Thyroid gland (tissue), 4 donors: Measurements from ENCODE around the gene OR2T27. TPM values are rescaled to one million over a fixed set of nuclear protein-coding genes. Genes with fewer than 3 reads are reported as not detected.

Source experiments
- DNase-seq, 2 donors: peaks; one replicate each; pipeline ENCODE4 v3.0.0-alpha.2; 2019
- H3K27ac ChIP-seq, 3 donors: fragments of 200-600 bp; sonication (generic); 1 replicate in 2 of 3; 2 replicates in 1 of 3; pipeline ENCODE4 v1.5.1; 2016 to 2019; ENCODE audit warnings: mild to moderate bottlenecking in 1 of 3, moderate library complexity in 1 of 3
- H3K27me3 ChIP-seq: fragments of 200-600 bp; sonication (generic); one replicate; pipeline ENCODE4 v1.5.1; 2019
- H3K36me3 ChIP-seq, 2 donors: fragments of 200-600 bp; sonication (generic); one replicate each; pipeline ENCODE4 v1.5.1; 2016 to 2019
- H3K4me1 ChIP-seq, 2 donors: fragments of 200-600 bp; sonication (generic); one replicate each; pipeline ENCODE4 v1.5.1; 2017 to 2019
- H3K4me3 ChIP-seq, 3 donors: fragments of 200-600 bp; sonication (generic); replicated peaks in 1 of 3; 1 replicate in 2 of 3; 2 replicates in 1 of 3; pipeline ENCODE4 v1.5.1; 2016; ENCODE audit warnings: mild to moderate bottlenecking in 1 of 3
- H3K9me3 ChIP-seq: fragments of 200-600 bp; sonication (generic); one replicate; pipeline ENCODE4 v1.5.1; 2017
- POLR2A ChIP-seq, 2 donors: fragments of 450-650 bp; IDR thresholded peaks; one replicate each; pipeline ENCODE4 v1.6.1; 2017; ENCODE audit warnings: antibody characterized with exemption in 2 of 2, mild to moderate bottlenecking in 2 of 2, moderate library complexity in 1 of 2
- whole genome bisulfite sequencing, 2 donors: methylation state at CpG; one replicate each; pipeline ENCODE4 v1.1.5; 2017; 5-methylcytosine and 5-hydroxymethylcytosine counted together
- intact Hi-C: fragments of 100-400 bp; cut with DNase I; formaldehyde crosslinking; loops from one replicate; pipeline ENCODE4 v1.15.1; 2023
- total RNA-seq, 4 donors: library from RNA; depleted of rRNA; stranded (reverse); fragments of >200 nt; gene quantifications; one replicate each; pipeline ENCODE4 v1.2.3, GENCODE V29; 2016
- TF ChIP-seq, protein P1 (sequence below), 6 experiments: fragments of 200-600 bp in 3 of 6; fragments of 450-650 bp in 3 of 6; sonication (generic) in 3 of 6; IDR thresholded peaks; one replicate each; pipeline ENCODE4 v1.5.1; 2016 to 2019; ENCODE audit warnings: antibody characterized with exemption in 6 of 6, mild to moderate bottlenecking in 2 of 6, inconsistent platforms in 1 of 6, moderate library complexity in 1 of 6

Gene OR2T27
- total RNA-seq, 4 donors from 2014 or later = not detected

DNA sequence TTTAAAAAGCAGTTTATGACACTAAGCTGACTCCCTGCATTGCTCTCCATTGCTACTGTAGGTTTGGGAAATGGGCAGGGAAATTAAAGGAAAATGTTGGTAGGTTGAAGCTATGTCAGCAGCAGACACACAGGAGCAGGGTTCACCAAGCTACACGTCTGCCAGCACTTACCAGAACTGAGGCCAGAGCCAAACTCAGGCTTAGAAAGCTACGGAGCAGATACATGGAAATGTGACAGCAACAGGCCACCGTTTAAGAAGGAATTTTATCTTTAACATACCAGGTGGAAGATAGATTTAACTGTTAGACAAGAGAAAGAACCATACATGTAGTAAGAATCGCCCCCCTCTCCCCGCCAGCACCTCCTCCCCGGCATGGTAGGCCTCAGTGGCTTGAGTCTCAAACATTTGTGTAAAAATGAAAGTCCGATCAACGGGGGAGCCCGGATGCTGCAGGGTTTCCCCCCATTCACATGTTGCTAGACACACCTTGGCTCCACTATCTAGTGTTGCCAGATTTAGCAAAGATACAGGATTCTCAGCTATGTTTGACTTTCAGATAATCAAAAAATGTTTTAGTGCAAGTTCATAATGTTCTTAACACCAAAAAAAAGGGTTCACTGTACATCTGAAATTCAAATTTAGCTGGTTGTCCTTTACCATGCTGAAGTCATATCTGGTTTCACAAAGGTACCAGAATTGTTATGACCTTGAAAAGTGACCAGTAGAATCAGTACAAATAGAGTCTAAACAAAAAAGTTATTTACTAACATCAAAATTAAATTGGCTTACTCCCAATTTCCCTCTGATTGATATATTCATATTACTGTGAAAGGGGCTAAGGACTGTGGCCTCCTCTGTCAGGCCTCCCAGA, 27.1 kb downstream of the OR2T27 start:
- WGBS, 2 donors = 80 to 82% methylated on average over 9 of the region's 9 CpGs
- TF ChIP-seq POLR2A (IDR thresholded peaks at IDR 0.05) = no peak
- TF ChIP-seq, protein P1, sequence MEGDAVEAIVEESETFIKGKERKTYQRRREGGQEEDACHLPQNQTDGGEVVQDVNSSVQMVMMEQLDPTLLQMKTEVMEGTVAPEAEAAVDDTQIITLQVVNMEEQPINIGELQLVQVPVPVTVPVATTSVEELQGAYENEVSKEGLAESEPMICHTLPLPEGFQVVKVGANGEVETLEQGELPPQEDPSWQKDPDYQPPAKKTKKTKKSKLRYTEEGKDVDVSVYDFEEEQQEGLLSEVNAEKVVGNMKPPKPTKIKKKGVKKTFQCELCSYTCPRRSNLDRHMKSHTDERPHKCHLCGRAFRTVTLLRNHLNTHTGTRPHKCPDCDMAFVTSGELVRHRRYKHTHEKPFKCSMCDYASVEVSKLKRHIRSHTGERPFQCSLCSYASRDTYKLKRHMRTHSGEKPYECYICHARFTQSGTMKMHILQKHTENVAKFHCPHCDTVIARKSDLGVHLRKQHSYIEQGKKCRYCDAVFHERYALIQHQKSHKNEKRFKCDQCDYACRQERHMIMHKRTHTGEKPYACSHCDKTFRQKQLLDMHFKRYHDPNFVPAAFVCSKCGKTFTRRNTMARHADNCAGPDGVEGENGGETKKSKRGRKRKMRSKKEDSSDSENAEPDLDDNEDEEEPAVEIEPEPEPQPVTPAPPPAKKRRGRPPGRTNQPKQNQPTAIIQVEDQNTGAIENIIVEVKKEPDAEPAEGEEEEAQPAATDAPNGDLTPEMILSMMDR (IDR thresholded peaks at IDR 0.05) = no peak
- intact Hi-C loops = no loop called here

DNA sequence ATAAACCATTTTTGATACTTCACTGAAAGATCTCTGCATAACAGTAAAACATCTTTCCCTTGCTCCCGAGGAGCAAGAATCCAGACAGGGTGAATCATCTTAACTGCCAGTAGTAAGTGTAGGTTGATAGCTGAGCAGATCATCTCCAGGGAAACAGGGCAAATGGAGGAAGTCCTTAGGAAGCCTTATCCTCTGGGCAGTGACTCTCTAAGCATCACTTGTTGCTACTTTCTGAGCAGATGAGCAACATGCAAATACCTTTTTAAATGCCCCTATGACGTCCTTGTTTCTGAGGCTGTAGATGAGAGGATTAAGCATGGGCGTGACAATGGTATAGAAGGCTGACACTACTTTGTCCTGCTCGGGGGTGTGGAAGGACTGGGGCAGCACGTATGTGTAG, 29.4 kb downstream of the OR2T27 start:
- Histone ChIP-seq H3K27me3 (no peaks in the 10 kb centered on the region), H3K36me3 (no peaks in the 10 kb centered on the region), H3K4me3 (no peak overlapping the region), H3K4me1 (no peaks in the 10 kb centered on the region), H3K27ac (no peak overlapping the region), H3K9me3 (no peaks in the 10 kb centered on the region)
- 71 to 76% methylated on average over 5 of the region's 5 CpGs for WGBS, 2 donors
- TF ChIP-seq POLR2A (IDR thresholded peaks at IDR 0.05) = no peak
- TF ChIP-seq, protein P1 (IDR thresholded peaks at IDR 0.05) = no peak
- DNase-seq = no peak
- intact Hi-C loops = no loop called here

More for the DNA sequence above, 27.1 kb downstream of the OR2T27 start:
- Histone ChIP-seq H3K4me1 (no peaks in the 10 kb centered on the region), H3K9me3 (no peaks in the 10 kb centered on the region), H3K27me3 (no peaks in the 10 kb centered on the region), H3K36me3 (no peaks in the 10 kb centered on the region), H3K4me3 (no peak overlapping the region), H3K27ac (no peak overlapping the region)
- DNase-seq = no peak

DNA sequence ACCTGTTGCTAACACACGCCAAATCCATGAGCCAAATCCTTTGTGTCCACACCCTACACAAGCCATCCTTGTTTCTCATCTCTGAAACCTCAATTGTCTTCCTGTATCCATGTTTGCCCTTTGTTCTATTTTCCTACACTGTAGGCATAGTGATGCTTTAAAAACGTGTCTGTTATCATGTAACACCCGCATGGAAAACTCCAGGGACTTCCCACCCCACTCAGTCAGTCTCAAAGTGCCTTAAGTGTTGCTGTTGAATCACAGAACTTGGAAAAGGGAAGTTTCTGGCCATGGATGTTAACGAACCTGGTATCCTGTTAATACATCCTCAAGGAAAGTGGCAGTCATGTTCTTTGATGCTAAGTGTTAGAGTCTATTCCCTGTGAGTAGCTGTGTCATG, 30.2 kb downstream of the OR2T27 start:
- 64 to 68% methylated on average over 4 of the region's 4 CpGs for WGBS, 2 donors
- Histone ChIP-seq H3K36me3 (no peaks in the 10 kb centered on the region), H3K27ac (no peak overlapping the region), H3K4me1 (no peaks in the 10 kb centered on the region), H3K27me3 (no peaks in the 10 kb centered on the region), H3K9me3 (no peaks in the 10 kb centered on the region), H3K4me3 (no peak overlapping the region)
- no peak for DNase-seq
- TF ChIP-seq, protein P1 (IDR thresholded peaks at IDR 0.05) = no peak
- TF ChIP-seq POLR2A (IDR thresholded peaks at IDR 0.05) = no peak
- intact Hi-C loops = no loop called here

DNA sequence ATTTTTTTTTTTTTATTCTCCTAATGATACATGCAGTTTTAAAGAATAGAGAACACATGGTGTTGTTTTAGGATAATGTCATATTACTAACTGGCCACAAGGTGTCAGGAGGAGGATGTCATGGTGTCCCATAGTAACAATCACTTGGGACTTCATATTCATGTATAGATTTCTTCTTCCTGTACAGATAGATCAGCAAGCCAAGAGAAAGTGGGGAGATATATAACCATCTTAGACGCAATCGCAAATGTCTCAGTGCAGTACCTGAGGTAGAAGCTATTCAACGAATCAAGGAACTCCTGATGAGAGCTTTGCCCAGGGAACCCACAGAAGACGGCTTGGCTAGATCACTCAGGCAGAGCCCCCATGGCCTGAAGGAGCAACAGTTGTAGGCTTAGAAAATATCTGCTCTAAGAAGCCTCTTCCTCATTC, 32.7 kb downstream of the OR2T27 start:
- no peak for TF ChIP-seq POLR2A (IDR thresholded peaks at IDR 0.05)
- TF ChIP-seq, protein P1 (IDR thresholded peaks at IDR 0.05) = peak in 3 of 6 experiments; percentile 35 to 54 (median 43)
- DNase-seq = no peak
- 57 to 77% methylated on average over 4 of the region's 4 CpGs for WGBS, 2 donors

DNA sequence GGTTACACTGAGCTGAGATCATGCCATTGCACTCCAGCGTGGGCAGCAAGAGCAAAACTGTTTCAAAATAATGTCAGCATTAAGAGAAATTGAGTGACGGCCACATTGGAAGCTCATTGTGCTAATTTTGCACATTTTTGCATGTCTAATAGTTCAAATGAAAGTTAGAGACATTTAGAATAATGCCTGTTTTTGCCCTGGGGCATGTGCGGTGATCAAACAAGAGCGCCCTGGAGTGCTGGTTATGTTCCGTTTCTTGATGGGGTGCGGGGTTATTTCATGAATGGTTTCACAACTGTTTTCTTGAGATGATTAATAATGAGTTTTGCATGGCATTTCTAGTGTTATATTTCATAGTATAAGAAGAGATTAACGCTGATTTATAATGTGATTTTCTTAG, 33.6 kb downstream of the OR2T27 start:
- no peaks in the 10 kb centered on the region for H3K36me3 ChIP-seq
- TF ChIP-seq POLR2A (IDR thresholded peaks at IDR 0.05) = no peak
- TF ChIP-seq, protein P1 (IDR thresholded peaks at IDR 0.05) = no peak
- H3K9me3 ChIP-seq = no peaks in the 10 kb centered on the region
- DNase-seq = no peak
- 72 to 73% methylated on average over 7 of the region's 7 CpGs for WGBS, 2 donors
- no peak overlapping the region for H3K27ac ChIP-seq
- H3K4me3 ChIP-seq = no peak overlapping the region
- no peaks in the 10 kb centered on the region for H3K27me3 ChIP-seq
- intact Hi-C loops = no loop called here
- no peaks in the 10 kb centered on the region for H3K4me1 ChIP-seq

More for the DNA sequence above, 32.7 kb downstream of the OR2T27 start:
- H3K4me1 ChIP-seq = no peaks in the 10 kb centered on the region
- intact Hi-C loops = no loop called here
- no peak overlapping the region for H3K27ac ChIP-seq
- no peaks in the 10 kb centered on the region for H3K9me3 ChIP-seq
- no peaks in the 10 kb centered on the region for H3K27me3 ChIP-seq
- no peak overlapping the region for H3K4me3 ChIP-seq
- no peaks in the 10 kb centered on the region for H3K36me3 ChIP-seq
